ENCODE results near the gene TTLL5. TPM values are rescaled to one million over a fixed set of nuclear protein-coding genes. Genes with fewer than 3 reads are reported as not detected.

TTLL5 gene
- polyA plus RNA-seq, 4 donors, result 22.1 to 33.8 (median 28.9) TPM

Other genes with a start within 250 kb of the TTLL5 start
- 10 to 100 TPM; 21.1 to 84.5 (median 24.1) TPM for gene JDP2, start 233.2 kb upstream of the TTLL5 start, polyA plus RNA-seq (ENCODE audit: insufficient read length in 4 of 4)
- 1 to 10 TPM in 2 of 4 donors, under 1 TPM in 2; 0.49 to 1.3 (median 0.98) TPM for gene BATF, start 138.8 kb upstream of the TTLL5 start, polyA plus RNA-seq (ENCODE audit: insufficient read length in 4 of 4)
- 1 to 10 TPM; 2.7 to 8.3 (median 5.5) TPM for gene FLVCR2, start 82.6 kb upstream of the TTLL5 start, polyA plus RNA-seq (ENCODE audit: insufficient read length in 4 of 4)
- gene ERG28, start 370 bp upstream of the TTLL5 start, polyA plus RNA-seq (ENCODE audit: insufficient read length in 4 of 4), result 10 to 100 TPM; 34.1 to 39.3 (median 36.3) TPM

All from left renal pelvis (tissue), 4 donors.